Uterus (tissue), 4 donors: ENCODE measurements around the gene MORC1. TPM values are rescaled to one million over a fixed set of nuclear protein-coding genes. Genes with fewer than 3 reads are reported as not detected.

Experiments used
- DNase-seq, 2 donors: peaks; one replicate each; pipeline ENCODE4 v3.0.0-alpha.2; 2019 to 2020
- H3K27ac ChIP-seq, 2 donors: fragments of 200-600 bp; sonication (generic); 1 replicate in 1 of 2; 2 replicates in 1 of 2; pipeline ENCODE4 v1.5.1; 2016 to 2018
- H3K27me3 ChIP-seq, 2 donors: fragments of 200-600 bp; sonication (generic); one replicate each; pipeline ENCODE4 v1.5.1; 2018 to 2019; ENCODE audit warnings: control low read depth in 1 of 2
- H3K36me3 ChIP-seq, 2 donors: fragments of 200-600 bp; sonication (generic); one replicate each; pipeline ENCODE4 v1.5.1; 2019; ENCODE audit warnings: control low read depth in 1 of 2
- H3K4me1 ChIP-seq, 2 donors: fragments of 200-600 bp; sonication (generic); one replicate each; pipeline ENCODE4 v1.5.1; 2018 to 2019; ENCODE audit warnings: control low read depth in 1 of 2
- H3K4me3 ChIP-seq, 2 donors: fragments of 200-600 bp; sonication (generic); 1 replicate in 1 of 2; 2 replicates in 1 of 2; pipeline ENCODE4 v1.5.1; 2018 to 2019; ENCODE audit warnings: mild to moderate bottlenecking in 1 of 2
- H3K9me3 ChIP-seq, 2 donors: fragments of 200-600 bp; sonication (generic); one replicate each; pipeline ENCODE4 v1.5.1; 2019; ENCODE audit warnings: control low read depth in 1 of 2
- POLR2A ChIP-seq, 2 donors: fragments of 450-650 bp; IDR thresholded peaks; one replicate each; pipeline ENCODE4 v1.6.1; 2016; ENCODE audit warnings: antibody characterized with exemption in 2 of 2, mild to moderate bottlenecking in 1 of 2, moderate library complexity in 1 of 2
- intact Hi-C: fragments of 100-400 bp; cut with DNase I; formaldehyde crosslinking; loops from one replicate; pipeline ENCODE4 v1.15.1; 2023; ENCODE audit warnings: low total_unique reads
- total RNA-seq, 4 donors: library from RNA; depleted of rRNA in 3 of 4; stranded (reverse); fragments of >200 nt in 3 of 4; gene quantifications; one replicate each; pipeline versions ENCODE4 v1.1.0 to v1.2.4, GENCODE V29; 2014 to 2023
- TF ChIP-seq, protein P1 (sequence below), 4 experiments: fragments of 200-600 bp in 2 of 4; fragments of 450-650 bp in 2 of 4; sonication (generic) in 2 of 4; IDR thresholded peaks; one replicate each; pipeline ENCODE4 v1.5.1; 2016 to 2019; ENCODE audit warnings: antibody characterized with exemption in 4 of 4, mild to moderate bottlenecking in 2 of 4, moderate library complexity in 1 of 4
- donor health status: DM: yes; HTN: yes; CAD: no.

MORC1 gene, protein sequence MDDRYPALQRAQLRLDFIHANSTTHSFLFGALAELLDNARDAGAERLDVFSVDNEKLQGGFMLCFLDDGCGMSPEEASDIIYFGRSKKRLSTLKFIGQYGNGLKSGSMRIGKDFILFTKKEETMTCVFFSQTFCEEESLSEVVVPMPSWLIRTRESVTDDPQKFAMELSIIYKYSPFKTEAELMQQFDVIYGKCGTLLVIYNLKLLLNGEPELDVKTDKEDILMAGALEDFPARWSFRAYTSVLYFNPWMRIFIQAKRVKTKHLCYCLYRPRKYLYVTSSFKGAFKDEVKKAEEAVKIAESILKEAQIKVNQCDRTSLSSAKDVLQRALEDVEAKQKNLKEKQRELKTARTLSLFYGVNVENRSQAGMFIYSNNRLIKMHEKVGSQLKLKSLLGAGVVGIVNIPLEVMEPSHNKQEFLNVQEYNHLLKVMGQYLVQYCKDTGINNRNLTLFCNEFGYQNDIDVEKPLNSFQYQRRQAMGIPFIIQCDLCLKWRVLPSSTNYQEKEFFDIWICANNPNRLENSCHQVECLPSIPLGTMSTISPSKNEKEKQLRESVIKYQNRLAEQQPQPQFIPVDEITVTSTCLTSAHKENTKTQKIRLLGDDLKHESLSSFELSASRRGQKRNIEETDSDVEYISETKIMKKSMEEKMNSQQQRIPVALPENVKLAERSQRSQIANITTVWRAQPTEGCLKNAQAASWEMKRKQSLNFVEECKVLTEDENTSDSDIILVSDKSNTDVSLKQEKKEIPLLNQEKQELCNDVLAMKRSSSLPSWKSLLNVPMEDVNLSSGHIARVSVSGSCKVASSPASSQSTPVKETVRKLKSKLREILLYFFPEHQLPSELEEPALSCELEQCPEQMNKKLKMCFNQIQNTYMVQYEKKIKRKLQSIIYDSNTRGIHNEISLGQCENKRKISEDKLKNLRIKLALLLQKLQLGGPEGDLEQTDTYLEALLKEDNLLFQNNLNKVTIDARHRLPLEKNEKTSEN
- not detected for total RNA-seq

DNA sequence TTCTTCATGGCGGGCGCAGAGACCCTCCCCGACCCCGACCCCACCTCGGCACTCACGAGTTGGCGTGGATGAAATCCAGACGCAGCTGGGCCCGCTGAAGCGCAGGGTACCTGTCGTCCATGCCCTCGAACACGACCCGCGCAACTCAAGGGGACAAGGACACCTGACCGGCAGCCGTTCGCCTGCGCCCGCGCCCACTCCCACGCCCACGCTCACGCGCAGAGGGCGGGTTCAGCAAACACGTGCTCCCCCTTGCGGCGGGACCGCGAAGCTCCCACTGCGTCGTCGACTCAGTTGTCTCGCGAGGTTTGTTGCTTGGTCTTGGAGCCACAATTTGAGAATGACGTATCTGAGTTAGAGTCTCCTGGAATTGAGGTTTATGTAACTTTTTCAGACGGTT, at the start of gene MORC1:
TSS of gene MORC1 (minus strand) at position 196 of the 400 bp plus-strand sequence. CDS start at position 121, 75 bp downstream.
- Histone ChIP-seq H3K27ac (no peak within 1 kb of the TSS), H3K4me1 (no peaks in the 10 kb centered on the region), H3K36me3 (no peaks in the 10 kb centered on the region), H3K4me3 (no peak within 1 kb of the TSS), H3K9me3 (no peaks in the 10 kb centered on the region), H3K27me3 (no peaks in the 10 kb centered on the region)
- intact Hi-C loops = no loop called here
- TF ChIP-seq, protein P1, sequence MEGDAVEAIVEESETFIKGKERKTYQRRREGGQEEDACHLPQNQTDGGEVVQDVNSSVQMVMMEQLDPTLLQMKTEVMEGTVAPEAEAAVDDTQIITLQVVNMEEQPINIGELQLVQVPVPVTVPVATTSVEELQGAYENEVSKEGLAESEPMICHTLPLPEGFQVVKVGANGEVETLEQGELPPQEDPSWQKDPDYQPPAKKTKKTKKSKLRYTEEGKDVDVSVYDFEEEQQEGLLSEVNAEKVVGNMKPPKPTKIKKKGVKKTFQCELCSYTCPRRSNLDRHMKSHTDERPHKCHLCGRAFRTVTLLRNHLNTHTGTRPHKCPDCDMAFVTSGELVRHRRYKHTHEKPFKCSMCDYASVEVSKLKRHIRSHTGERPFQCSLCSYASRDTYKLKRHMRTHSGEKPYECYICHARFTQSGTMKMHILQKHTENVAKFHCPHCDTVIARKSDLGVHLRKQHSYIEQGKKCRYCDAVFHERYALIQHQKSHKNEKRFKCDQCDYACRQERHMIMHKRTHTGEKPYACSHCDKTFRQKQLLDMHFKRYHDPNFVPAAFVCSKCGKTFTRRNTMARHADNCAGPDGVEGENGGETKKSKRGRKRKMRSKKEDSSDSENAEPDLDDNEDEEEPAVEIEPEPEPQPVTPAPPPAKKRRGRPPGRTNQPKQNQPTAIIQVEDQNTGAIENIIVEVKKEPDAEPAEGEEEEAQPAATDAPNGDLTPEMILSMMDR (IDR thresholded peaks at IDR 0.05) = no peak
- TF ChIP-seq POLR2A (IDR thresholded peaks at IDR 0.05) = no peak
- DNase-seq = no peak

DNA sequence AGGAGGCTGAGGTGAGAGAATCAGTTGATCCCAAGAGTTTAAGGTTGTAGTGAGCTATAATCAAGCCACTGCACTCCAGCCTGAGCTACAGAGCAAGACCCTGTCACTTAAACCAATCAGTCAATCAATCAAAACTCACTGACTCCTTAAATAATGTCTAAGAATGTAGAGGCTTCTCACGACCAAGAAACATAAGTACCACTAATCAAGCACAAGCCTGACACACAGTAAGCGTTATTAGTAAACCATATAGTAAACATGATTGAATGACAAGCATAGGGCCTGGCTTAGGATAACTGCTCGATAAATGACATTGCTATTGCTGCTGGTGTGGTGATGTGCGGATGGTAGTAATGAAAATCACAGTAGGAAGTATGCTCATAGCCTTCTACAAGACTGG, 48.0 kb upstream of the MORC1 start:
- intact Hi-C loops = no loop called here
- H3K9me3 ChIP-seq = no peaks in the 10 kb centered on the region
- no peaks in the 10 kb centered on the region for H3K36me3 ChIP-seq
- no peak for DNase-seq
- H3K4me1 ChIP-seq = no peaks in the 10 kb centered on the region
- no peaks in the 10 kb centered on the region for H3K27me3 ChIP-seq
- TF ChIP-seq POLR2A (IDR thresholded peaks at IDR 0.05) = no peak
- TF ChIP-seq, protein P1 (IDR thresholded peaks at IDR 0.05) = no peak
- H3K4me3 ChIP-seq = no peak overlapping the region
- H3K27ac ChIP-seq = no peak overlapping the region

DNA sequence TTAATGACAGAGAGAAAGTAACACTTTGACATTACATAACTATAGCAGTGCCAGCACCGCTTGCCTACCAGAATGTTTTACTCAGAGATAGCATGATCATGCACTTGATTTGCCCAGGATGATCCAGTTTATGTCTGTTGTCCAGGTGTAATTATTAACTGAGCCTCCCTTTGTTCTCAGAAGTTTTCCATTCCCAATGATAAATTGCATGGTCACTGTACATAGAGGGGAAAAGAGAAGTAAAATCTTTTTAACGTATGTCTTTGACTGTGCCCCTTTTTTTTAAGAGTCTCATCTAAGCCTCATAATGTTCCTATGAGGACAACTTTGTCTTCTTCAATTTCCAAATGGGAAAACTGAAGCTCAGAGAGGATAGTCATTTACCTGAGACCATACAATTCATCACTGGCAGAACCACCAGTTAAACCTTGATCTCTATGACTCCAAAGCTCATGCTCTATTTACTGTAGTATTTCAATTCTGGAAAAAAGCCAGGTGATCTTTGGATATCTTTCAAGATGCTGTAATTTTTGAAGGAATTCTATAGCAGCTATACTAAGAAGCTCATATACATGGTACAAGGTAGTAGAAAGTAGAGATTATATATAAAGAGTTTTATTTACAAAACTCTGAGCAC, 43.7 kb upstream of the MORC1 start:
- no peak overlapping the region for H3K27ac ChIP-seq
- H3K4me3 ChIP-seq = no peak overlapping the region
- TF ChIP-seq POLR2A (IDR thresholded peaks at IDR 0.05) = no peak
- TF ChIP-seq, protein P1 (IDR thresholded peaks at IDR 0.05) = no peak
- intact Hi-C loops = no loop called here
- H3K36me3 ChIP-seq = no peaks in the 10 kb centered on the region
- no peaks in the 10 kb centered on the region for H3K4me1 ChIP-seq
- no peaks in the 10 kb centered on the region for H3K27me3 ChIP-seq
- H3K9me3 ChIP-seq = no peaks in the 10 kb centered on the region
- DNase-seq = no peak

DNA sequence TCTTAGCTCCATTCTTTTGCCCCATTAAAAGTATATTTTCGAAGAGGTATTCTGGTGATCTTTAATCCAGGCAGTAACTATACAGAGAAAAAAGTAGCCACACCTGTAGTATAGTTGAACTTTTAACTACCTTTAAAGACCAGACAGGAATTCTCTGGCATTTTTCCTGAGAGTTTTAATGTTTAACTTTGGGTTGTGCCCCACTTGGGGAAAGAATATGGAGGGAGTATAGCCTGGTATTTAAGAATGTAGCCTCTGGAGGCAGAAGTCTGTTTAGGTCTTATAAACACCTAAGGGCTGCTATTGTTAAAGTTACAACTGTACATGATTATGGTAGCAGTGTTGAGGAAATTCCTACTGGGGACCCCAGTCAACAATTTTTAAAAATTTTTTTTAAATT, 37.9 kb upstream of the MORC1 start:
- intact Hi-C loops = no loop called here
- Histone ChIP-seq H3K4me3 (no peak overlapping the region), H3K36me3 (no peaks in the 10 kb centered on the region), H3K27ac (no peak overlapping the region), H3K27me3 (no peaks in the 10 kb centered on the region), H3K4me1 (no peaks in the 10 kb centered on the region), H3K9me3 (no peaks in the 10 kb centered on the region)
- no peak for DNase-seq
- TF ChIP-seq, protein P1 (IDR thresholded peaks at IDR 0.05) = no peak
- no peak for TF ChIP-seq POLR2A (IDR thresholded peaks at IDR 0.05)
